HG03045 (cell line): ENCODE measurements around the gene ANTKMT.
"Not testable (repeated sequence)": the region's sequence is repeated elsewhere in the genome, so short reads cannot be mapped to it uniquely, and the experiment has no call there.

ENCODE experiments used
- ATAC-seq: cut with Tn5 transposase; IDR thresholded peaks from one replicate; pipeline ENCODE4 v1.9.1; 2021; ENCODE audit warnings: mild to moderate bottlenecking, moderate library complexity; ENCODE audit not compliant: unreplicated experiment

The ANTKMT gene

GRCh38 chr16:680967-681745, 39.8 kb upstream of the ANTKMT start:
- no peak for ATAC-seq

- no peak for ATAC-seq
Measured at GRCh38 chr16:681746-682427, 39.1 kb upstream of the ANTKMT start.

- ATAC-seq, result no peak
Measured at GRCh38 chr16:682493-683395, 38.2 kb upstream of the ANTKMT start.

- ATAC-seq, result no peak
Measured at GRCh38 chr16:683396-684070, 37.4 kb upstream of the ANTKMT start.

GRCh38 chr16:684071-684794, 36.7 kb upstream of the ANTKMT start, which contains the start of gene JMJD8:
Gene JMJD8 (minus strand): TSS chr16:684334. CDS start chr16:684319, 15 bp downstream.
- ATAC-seq, result peak; percentile 58

GRCh38 chr16:684961-685696, 35.8 kb upstream of the ANTKMT start:
- ATAC-seq, result no peak

- ATAC-seq, result no peak
Measured at GRCh38 chr16:685967-686366, 35.0 kb upstream of the ANTKMT start.

- ATAC-seq, result no peak
Measured at GRCh38 chr16:686459-687260, 34.3 kb upstream of the ANTKMT start.

GRCh38 chr16:687499-687898, 33.4 kb upstream of the ANTKMT start:
- no peak for ATAC-seq

GRCh38 chr16:689175-689897, 31.6 kb upstream of the ANTKMT start:
- no peak for ATAC-seq

- ATAC-seq, result not testable (repeated sequence)
Measured at GRCh38 chr16:691242-691641, 29.7 kb upstream of the ANTKMT start.

- no peak for ATAC-seq
Measured at GRCh38 chr16:692356-693108, 28.4 kb upstream of the ANTKMT start.

GRCh38 chr16:693364-693763, 27.6 kb upstream of the ANTKMT start:
- ATAC-seq, result no peak

- no peak for ATAC-seq
Measured at GRCh38 chr16:693766-694165, 27.2 kb upstream of the ANTKMT start.

- no peak for ATAC-seq
Measured at GRCh38 chr16:694187-694862, 26.6 kb upstream of the ANTKMT start.

GRCh38 chr16:694863-695354, 26.0 kb upstream of the ANTKMT start:
- ATAC-seq, result no peak
